Measurements from ENCODE around the gene RGN.
A peak's percentile ranks its signal among the peaks of the same experiment; 100 is the strongest.
"Not testable (repeated sequence)": the region's sequence is repeated elsewhere in the genome, so short reads cannot be mapped to it uniquely, and the experiment has no call there.

The RGN gene

DNA sequence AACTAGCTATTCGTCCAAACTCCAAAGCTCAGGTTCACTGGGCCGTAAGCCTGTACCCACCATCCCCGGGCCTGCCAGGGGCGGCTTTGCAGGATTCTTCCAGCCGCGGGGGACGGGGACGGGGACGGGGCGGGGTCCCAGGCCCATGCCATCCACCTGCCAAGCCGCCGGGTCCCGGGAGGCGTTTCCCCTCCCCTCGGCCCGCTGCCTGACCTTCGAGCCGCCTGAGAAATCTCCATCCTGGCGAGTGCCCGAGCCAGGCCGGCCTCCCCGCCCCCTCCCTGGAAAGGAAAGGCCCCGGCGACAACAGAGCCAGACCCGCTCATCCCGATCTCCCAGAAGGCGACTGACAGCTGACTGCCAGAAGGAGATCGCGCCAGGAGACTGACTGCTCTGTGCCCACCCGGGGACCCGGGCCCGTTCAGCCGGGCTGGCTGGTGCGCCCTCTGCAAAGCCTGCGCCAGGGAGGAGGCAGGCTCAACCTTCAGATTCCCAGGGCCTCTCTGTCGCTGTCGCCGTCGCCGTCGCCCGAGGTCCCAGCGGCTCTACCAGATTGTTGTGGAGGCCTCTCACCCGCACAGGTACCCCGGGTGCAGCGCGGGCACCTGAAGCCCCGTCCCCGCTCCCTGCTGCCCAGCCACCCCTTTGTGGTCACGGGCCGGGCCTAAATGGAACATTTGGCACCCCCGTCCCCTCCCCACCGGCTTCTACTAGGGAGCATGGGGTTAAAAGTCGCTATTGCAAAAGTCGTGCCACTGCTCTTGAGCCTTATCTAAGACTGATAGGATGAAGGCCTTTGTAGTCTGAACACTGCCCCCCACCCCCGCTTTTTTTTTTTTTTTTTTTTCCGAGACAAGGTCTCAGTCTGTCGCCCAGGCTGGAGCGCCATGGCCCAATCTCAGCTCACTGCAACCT, at the start of gene RGN:
RGN (plus strand) TSS at position 315 of the 915 bp plus-strand sequence. CDS start 2,702 bp downstream, outside the sequence.
- DNase-seq = no peak

DNA sequence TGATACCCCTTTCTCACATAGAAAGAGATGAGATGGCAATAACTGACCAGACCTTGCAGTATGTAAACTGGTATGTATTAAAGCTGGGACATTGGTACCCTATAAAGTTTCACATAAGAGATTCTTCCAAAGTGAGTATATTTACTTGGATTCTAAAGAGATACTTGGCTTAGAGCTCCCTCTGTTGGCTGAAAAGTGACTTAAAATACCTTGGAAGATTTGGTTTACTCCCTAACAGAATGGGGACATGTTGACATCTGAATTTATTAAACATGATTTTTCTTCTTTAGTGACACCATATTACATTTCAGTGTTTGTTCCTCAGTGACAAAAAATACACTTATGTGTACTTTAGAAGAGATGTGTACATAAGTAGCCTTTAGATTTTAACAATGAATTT, 47.9 kb upstream of the RGN start:
- peak; percentile 83 for DNase-seq

DNA sequence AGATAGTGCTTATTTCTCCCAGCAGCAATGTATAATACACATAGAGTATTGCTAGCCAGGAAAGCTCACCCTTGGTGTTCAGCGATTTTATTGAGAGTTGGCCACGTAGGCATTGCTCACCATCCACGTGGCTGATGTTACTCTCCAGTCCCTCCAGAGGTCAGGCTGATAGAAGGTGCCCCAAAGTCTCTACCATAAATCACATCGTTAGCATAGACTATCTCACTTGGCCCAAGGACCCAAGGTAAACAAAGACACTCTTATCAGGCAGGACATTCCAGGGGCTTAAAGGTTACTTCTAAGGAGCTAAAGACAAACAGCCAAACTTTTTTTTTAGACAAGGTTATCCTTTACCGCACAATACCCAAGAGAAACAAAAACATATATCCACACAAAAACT, 30.3 kb upstream of the RGN start:
- no peak for DNase-seq

DNA sequence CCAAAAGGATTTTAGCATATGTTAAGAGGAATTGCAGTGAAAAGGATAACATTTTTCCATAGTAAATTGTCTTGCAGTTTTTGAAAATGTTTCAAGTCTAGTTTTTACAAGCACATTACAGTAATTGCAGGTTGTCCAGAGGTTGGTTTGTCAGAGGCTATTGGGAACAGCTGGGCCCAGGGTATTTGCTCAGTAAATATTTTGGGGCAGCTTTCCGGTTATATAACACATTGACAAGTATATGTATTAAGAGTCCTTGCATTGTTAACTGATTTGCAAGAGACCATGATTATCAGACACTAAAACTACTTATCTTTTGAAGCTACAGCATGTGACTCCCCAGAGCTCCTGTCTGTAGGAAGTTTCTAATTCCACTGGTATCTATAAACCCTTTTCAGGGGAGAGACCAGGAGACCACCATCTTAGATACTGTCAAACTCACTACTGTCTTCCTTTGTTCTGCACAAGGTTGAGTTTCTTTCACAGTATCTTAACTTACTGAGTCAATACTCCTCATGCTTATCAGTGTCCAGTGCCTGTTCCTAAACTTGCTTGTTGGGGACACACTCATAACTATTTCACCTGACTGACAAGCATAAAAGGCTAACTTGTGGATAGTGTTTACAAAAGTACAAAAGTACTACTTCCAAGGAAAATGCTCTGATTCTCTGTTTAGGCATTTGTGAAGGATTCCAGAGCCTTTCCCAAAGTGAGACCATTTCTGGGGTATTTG, 18.9 kb upstream of the RGN start:
- DNase-seq = no peak

DNA sequence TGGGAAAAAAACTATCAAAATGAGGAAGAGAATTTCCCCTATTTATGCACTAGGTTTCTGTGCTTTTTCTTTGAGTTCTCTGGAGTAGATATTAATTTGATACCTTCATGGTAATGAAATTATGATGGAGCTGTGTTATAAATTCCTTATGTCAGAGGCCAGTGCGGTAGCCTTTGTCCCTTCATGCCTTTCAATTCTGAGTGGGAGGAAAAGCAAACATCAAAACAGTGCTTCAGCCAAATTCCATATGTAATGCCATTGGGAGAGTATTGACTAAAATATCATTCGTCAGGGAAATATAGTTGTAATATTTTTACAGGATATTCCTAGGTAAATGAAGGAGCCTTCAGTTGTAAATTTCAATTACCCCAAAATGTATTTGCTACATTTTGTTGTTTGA, 17.5 kb upstream of the RGN start:
- no peak for DNase-seq

DNA sequence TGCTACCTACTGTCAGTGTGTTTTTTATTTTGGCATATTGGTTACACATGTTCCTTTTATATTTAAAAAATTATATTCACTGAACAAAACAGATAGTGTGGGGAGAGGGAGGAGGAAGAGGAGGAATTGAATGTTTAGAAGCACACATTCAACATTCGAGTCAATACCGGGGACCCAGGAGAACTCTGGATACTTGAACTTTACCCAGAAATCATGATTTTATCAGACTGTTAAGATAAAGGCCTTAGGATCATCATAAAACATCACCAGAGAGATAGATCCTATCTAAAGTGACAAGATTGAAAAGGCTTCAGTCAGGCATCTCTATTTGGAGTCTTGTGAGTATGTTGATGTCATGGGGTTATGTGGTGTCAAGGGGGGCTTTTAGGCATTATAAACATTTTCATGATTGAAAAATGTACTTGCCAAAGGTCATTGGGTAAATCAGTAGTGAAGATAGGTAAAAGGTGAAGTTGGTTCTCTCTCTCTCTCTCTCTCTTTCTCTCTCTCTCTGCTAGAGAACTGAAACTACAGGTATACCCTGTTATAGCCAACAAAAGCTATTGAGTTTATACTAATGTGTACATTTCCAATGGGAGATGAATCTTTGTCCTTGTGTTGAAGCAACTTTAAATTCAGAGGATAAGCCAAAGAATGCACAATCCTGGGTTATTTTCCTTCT, 16.9 kb upstream of the RGN start:
- DNase-seq = no peak

DNA sequence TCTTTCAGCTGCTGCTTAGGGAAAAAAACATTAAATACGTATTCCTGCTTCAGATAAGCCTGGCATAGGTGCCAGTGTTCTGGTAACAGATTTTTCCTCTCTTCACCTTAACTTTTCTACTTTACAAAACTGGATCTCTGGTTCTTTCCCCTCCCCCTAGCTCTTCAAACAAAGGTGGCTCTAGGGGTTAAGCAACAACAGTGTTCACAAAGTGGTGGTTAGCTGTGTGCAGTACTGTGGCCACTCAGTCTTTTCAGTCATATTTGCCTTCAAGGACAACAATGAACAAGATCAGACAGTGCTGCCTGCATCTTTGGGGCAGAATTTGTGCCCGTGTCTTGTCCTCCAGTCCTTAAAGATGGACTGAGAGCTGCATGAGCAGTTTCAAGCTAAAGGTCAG, 15.1 kb upstream of the RGN start:
- DNase-seq = no peak

DNA sequence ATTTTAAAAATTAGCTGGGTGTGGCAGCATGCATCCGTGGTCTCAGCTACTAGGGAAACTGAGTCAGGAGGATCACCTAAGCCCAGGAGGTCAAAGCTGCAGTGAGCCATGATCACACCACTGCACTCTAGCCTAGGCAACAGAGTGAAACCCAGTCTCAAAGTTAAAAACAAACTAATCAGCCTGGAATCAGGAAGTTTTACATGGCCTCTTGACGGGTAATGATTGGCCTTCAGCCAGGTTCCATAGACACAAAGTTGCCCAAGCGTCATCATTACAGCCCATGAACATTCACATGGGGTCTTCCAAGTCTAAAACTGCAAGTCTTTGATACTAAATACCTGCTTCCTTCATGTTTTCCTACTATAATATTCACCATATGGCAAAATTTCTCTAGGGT, 10.0 kb upstream of the RGN start:
- no peak for DNase-seq

DNA sequence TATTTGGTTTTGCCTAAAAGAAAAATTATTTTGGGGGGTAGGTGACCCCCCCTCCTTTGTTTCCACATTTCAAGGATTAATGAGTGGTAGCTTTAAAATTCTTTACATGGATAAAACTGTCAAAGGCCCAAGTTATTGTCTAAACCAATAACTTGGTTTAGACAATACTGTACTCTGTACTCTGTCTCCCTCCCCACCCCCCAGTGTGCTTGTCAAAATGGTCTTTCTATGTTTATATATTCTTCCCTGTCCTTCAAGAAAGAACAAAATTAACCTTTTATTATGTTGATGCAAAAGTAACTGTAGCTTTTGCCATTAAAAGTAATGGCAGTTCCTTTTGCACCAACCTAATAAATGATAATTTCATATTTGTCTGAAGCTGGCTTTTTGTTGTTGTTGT, 9.5 kb upstream of the RGN start:
- DNase-seq = no peak

DNA sequence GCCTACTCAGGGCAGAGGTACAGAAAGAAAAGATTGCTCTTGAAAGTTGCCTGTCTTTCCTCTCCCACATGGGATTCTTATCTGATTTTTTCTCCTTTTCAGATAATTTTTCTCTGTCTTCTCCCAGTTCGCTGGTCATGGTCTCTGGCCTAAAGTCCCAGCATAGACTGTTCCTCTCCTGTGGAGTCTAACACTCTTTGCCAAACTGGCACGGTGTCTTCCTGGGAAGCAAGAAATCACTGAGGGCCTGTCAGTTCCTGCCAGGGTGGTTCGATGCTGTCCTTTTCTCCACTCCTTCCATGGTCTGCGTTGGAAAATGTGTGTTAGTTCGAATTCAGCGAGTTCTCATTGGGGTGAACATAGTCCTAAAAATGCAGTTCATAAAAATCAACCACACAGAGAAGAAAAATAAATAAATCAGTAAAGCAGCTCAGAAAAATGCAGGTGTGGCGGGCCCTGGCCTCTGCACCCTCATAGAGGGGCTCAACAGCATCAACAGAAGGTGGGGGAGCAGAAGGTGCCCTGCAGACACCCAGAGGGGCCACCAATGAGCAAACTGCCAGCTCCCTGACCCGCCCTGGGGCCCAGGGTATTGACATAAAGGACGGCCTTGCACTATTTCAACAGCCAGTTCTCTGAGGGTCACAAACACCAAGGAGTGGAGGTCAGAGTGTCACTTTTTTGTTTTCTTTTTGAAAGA, 2.1 kb downstream of the RGN start:
- DNase-seq = no peak

DNA sequence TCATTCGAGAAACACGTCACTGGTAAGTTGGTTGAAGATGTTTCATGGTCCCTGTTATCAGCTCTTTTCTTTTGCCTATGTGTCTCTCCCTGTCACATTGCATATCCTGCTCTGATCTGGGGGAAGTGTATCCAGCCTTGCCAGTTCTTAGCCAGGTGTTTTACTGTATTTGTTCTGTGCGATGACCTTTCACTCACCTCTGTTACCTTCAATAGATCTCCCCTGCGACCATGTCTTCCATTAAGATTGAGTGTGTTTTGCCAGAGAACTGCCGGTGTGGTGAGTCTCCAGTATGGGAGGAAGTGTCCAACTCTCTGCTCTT, 2.6 kb downstream of the RGN start:
- no peak for DNase-seq

DNA sequence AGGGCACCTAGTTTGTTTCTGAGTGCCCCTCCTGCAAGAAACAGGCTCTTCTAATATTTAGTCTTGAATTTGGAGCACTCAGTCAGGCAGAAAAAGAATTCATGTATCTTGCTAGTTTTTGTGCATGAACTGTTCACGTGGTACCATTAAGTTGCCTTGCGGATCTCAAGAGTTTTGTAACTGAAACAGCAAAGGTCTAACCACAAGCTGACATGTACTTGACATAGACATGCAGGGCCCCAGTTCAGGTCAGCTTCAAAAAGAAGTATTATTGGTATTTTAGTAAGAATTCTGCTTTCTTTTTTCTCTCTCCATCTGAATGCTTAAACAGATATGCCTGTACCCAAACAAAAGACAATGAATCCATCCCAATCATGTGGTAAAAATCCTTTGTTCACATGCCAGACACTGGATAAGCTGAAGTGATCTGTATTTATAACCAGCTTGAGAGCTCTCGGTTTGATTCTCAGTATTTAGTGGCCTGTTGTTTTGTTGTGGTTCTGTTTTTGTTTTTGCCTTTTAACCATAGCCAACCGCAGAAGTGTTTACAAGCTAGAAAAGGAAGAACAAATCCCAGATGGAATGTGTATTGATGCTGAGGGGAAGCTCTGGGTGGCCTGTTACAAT, 13.0 kb downstream of the RGN start:
- DNase-seq = no peak

DNA sequence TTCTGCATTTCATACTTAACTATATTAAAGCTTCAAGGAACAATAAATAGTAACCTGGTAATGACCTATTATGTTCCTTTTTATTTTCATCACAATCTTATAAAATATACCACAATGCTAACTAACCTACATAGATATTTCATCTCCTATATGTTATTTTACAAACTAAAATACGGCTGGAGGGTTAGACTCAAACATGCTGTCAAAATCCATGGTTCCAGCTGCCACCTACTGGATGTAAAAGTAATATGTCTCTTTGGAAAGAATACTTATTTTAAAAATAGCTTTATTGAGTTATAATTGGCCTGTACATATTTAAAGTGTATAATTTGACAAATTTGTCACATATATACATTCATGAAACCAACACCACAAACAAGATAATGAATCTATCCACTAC, 15.0 kb downstream of the RGN start:
- peak; percentile 50 for DNase-seq

DNA sequence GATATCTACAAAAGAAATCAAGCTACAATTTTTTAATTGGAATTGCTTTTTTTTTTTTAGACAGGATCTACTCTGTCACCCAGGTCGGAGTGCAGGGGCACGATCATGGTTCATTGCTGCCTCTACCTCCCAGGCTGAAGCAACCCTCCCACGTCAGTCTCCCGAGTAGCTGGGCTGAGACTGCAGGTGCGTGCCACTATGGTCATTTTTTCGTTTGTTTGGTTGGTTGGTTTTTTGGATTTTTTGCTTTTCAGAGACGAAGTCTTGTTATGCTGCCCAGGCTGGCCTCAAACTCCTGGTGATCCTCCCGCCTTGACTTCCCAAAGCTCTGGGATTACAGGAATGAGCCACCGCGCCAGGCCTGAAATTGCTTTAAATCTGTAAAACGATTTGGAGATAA, 15.6 kb downstream of the RGN start:
- no peak for DNase-seq

DNA sequence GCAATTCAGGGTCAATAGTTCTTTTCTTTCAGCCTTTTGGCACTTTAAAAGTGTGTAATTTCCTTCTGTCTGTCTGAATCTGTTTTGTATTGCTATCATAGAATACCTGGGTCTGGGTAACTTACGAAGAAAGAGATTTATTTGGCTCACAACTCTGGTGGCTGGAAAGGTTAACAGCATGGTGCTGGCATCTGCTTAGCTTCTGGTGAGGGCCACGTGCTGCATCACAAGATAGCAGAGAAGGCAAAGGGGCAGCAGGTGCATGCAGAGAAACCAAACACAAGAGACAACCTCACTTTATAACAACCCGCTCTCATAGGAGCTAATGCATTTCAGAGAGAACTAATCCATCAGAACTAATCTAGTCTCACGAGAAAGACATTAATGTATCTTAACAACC, 18.8 kb downstream of the RGN start:
- DNase-seq = peak; percentile 79

DNA sequence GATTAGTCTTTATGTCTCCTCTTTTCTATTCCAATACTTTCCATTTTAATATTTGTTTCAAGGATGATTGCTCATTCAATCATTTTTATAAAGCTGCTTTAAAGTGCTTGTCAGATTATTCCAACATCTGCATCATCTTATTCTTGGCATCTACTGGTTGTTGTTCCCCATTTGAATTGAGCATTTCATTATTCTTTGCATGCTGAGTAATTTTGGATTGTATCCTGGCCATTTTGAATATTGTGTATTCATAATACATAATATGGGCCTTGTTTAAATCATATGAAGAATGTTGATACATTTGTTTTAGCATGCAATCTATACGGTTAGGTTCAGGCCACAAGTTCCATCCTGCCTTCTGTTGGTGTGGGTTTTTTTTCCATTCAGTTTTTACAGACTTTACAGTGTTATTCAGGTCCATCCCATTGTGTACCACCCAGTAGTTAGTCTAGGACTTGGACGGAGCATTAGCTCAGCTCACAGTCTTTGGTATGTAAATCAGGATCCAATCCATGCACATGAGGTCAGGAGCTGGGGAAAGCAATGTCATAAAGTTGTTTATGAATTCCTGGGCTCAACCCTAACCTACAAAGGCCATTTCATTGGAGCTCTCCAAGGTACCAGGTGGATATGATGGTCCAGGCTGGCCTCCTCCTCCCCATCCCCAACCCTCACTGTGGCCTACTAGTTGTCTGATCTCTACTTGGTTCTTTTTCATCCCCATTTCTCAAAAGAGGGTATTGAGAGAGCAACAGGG, 20.3 kb downstream of the RGN start:
- no peak for DNase-seq

DNA sequence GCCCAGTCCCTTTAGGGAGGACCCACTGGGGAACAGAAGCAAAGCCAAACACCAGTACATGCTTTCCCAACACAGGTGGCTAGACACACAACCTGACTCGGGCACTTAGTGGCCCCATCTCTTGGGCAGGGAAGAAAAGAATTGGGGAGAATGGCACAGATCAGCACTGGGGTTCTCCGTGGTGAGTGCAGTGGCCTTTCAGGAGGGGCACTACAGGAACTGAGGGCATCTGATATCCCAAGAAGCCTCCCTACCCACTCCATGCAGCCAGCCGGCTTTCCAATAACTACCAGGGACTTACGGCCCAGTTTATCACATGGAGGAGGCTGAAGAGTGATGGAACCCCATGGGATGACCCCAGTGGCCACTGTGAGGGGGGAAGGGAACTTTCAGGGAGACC, 23.0 kb downstream of the RGN start:
- no peak for DNase-seq

DNA sequence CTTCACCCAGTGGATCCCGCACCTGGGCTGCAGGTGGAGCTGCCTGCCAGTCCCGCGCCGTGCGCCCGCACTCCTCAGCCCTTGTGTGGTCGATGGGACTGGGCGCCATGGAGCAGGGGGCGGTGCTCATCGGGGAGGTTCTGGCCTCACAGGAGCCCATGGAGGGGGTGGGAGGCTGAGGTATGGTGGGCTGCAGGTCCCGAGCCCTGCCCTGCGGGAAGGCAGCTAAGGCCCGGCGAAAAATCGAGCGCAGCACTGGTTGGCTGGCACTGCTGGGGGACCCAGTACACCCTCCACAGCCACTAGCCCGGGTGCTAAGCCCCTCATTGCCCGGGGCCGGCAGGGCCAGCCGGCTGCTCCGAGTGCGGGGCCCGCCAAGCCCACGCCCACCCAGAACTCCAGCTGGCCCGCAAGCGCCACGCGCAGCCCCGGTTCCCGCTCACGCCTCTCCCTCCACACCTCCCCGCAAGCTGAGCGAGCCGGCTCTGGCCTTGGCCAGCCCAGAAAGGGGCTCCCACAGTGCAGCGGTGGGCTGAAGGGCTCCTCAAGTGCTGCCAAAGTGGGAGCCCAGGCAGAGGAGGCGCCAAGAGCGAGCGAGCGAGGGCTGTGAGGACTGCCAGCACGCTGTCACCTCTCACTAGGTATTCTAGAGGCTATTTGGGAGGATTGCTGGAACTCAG, 32.8 kb downstream of the RGN start:
- not testable (repeated sequence) for DNase-seq

DNA sequence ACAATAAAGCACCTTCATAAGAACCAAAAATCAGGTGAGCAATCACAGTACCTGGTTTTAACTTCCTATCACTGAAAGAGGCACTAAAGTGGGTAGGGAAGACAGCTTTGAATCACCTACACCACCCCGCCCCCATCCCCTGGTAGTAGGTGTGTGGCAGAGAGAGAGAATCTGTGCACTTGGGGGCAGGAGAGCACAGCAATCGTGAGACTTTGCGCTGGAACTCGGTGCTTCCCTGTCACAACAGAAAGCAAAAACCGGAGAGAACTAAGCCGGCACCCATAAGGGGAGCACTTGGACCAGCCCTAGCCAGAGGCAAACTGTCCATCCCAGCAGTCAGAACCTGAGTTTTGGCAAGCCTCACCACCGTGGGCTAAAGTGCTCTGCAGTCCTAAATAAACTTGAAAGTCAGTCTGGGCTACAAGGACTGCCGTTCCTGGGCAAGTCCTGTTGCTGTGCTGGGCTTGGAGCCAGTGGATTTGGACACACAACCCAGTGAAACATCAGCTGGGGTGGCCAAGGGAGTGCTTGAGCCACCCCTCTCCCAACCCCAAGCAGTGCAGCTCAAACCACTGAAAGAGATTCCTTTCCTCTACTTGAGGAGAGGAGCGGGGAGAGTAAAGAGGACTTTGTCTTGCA, 34.2 kb downstream of the RGN start:
- DNase-seq = no peak

DNA sequence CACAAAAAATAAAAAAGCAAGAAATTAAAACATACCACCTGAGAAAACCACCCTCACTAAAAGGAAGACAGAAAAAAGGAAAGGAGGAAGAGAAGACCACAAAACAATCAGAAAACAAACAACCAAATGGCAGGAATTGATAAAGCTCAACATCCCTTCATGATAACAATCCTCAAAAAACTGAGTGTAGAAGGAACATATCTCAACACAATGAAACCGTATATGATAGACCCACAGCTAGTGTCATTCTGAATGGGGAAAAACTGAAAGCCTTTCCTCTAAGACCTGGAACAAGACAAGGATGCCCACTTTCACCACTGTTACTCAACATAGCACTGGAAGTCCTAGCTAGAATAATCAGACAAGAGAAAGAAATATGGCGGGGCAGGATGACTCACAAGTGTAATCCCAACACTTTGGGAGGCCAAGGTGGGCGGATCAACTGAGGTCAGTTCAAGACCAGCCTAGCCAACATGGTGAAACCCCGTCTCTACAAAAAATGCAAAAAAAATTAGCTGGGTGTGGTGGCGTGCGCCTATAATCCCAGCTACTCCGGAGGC, 38.4 kb downstream of the RGN start:
- not testable (repeated sequence) for DNase-seq

Data from NCI-H82 (cell line).